Retina (tissue), 1 donor: ENCODE results near the gene GGTLC3.
"Not testable (repeated sequence)": the region's sequence is repeated elsewhere in the genome, so short reads cannot be mapped to it uniquely, and the experiment has no call there.

Experiments used
- DNase-seq: peaks from one replicate; pipeline ENCODE4 v3.0.0-alpha.2; 2016

GGTLC3 gene

GRCh38 chr22:18512378-18512777 lies 5.6 kb downstream of the GGTLC3 start:
- DNase-seq: not testable (repeated sequence)

GRCh38 chr22:18511327-18511726 lies 6.6 kb downstream of the GGTLC3 start:
- DNase-seq: not testable (repeated sequence)

- DNase-seq: not testable (repeated sequence)
Observed at GRCh38 chr22:18496227-18496626, 21.7 kb downstream of the GGTLC3 start.
